Measurements from ENCODE around the gene MAPK8. TPM values are rescaled to one million over a fixed set of nuclear protein-coding genes. Genes with fewer than 3 reads are reported as not detected.

Gene MAPK8
- total and polyA plus RNA-seq, 9 of the 15 experiments (the other 6 are each of a cell fraction or from before 2014, with no cell fraction given): 6.4 to 159 (median 71.0) TPM

DNA sequence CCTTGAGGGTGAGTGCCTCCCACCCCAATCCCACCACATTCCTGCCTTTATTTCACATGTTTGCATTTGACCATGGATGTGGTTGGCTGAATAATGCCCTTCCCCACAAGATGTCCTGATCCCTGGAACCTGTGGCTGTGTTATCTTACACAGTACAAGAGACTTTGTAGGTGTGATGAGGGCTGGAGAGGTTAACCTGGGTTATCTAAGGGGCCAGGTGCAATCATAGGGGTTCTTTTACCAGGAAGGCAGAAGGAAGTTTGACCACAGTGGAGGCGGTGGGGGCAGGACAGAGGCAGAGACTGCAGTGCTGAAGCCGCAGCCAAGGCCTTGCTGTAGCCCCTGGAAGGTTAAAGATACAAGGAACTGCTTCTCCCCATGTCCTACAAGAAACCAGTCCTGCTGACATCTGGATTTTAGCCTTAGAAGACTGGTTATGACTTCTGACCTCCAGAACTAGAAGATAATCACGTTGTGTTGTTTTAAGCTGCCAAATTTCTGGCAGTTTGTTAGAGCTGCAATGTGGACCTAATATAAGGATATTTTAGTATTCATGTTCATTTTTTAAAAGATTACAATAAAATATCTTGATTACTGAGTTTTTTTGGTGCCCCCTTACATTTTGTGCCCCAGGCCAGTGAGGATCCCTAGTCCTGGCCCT lies 161.8 kb downstream of the MAPK8 start (continued):
- TF ChIP-seq, protein P1, sequence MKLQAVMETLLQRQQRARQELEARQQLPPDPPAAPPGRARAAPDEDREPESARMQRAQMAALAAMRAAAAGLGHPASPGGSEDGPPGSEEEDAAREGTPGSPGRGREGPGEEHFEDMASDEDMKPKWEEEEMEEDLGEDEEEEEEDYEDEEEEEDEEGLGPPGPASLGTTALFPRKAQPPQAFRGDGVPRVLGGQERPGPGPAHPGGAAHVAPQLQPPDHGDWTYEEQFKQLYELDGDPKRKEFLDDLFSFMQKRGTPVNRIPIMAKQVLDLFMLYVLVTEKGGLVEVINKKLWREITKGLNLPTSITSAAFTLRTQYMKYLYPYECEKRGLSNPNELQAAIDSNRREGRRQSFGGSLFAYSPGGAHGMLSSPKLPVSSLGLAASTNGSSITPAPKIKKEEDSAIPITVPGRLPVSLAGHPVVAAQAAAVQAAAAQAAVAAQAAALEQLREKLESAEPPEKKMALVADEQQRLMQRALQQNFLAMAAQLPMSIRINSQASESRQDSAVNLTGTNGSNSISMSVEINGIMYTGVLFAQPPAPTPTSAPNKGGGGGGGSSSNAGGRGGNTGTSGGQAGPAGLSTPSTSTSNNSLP (IDR thresholded peaks at IDR 0.05; ENCODE audit: borderline replicate concordance, low read depth, low read length): no peak
- TF ChIP-seq ARID2 (IDR thresholded peaks at IDR 0.05): no peak
- TF ChIP-seq, protein P2, sequence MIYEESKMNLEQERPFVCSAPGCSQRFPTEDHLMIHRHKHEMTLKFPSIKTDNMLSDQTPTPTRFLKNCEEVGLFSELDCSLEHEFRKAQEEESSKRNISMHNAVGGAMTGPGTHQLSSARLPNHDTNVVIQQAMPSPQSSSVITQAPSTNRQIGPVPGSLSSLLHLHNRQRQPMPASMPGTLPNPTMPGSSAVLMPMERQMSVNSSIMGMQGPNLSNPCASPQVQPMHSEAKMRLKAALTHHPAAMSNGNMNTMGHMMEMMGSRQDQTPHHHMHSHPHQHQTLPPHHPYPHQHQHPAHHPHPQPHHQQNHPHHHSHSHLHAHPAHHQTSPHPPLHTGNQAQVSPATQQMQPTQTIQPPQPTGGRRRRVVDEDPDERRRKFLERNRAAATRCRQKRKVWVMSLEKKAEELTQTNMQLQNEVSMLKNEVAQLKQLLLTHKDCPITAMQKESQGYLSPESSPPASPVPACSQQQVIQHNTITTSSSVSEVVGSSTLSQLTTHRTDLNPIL (CRISPR knock-in tag; IDR thresholded peaks at IDR 0.05): no peak
- TF ChIP-seq CHD2 (IDR thresholded peaks at IDR 0.05; ENCODE audit: low read depth, low read length): no peak
- TF ChIP-seq RBM25 (IDR thresholded peaks at IDR 0.05; ENCODE audit: low read depth, low read length, severe bottlenecking): no peak
- TF ChIP-seq ZBTB1 (CRISPR knock-in tag; IDR thresholded peaks at IDR 0.05; ENCODE audit: borderline replicate concordance, low read depth): no peak
- no peak for TF ChIP-seq ZNF174 (CRISPR knock-in tag; IDR thresholded peaks at IDR 0.05)
- peak; percentile 84 for TF ChIP-seq SMARCE1 (IDR thresholded peaks at IDR 0.05)
- TF ChIP-seq, protein P3, sequence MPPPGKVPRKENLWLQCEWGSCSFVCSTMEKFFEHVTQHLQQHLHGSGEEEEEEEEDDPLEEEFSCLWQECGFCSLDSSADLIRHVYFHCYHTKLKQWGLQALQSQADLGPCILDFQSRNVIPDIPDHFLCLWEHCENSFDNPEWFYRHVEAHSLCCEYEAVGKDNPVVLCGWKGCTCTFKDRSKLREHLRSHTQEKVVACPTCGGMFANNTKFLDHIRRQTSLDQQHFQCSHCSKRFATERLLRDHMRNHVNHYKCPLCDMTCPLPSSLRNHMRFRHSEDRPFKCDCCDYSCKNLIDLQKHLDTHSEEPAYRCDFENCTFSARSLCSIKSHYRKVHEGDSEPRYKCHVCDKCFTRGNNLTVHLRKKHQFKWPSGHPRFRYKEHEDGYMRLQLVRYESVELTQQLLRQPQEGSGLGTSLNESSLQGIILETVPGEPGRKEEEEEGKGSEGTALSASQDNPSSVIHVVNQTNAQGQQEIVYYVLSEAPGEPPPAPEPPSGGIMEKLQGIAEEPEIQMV (tag; conservative IDR thresholded peaks at IDR 0.05; ENCODE audit: low read depth): no peak
- TF ChIP-seq, protein P4, sequence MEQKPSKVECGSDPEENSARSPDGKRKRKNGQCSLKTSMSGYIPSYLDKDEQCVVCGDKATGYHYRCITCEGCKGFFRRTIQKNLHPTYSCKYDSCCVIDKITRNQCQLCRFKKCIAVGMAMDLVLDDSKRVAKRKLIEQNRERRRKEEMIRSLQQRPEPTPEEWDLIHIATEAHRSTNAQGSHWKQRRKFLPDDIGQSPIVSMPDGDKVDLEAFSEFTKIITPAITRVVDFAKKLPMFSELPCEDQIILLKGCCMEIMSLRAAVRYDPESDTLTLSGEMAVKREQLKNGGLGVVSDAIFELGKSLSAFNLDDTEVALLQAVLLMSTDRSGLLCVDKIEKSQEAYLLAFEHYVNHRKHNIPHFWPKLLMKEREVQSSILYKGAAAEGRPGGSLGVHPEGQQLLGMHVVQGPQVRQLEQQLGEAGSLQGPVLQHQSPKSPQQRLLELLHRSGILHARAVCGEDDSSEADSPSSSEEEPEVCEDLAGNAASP (IDR thresholded peaks at IDR 0.05): no peak
- no peak for TF ChIP-seq ELF1 (tag; IDR thresholded peaks at IDR 0.05)
- TF ChIP-seq E2F3 (CRISPR knock-in tag; IDR thresholded peaks at IDR 0.05): no peak
- peak; percentile 84 for TF ChIP-seq SMARCA4 (IDR thresholded peaks at IDR 0.05)
- no peak for TF ChIP-seq TAF9B (IDR thresholded peaks at IDR 0.05; ENCODE audit: partially characterized antibody)
- TF ChIP-seq, protein P5, sequence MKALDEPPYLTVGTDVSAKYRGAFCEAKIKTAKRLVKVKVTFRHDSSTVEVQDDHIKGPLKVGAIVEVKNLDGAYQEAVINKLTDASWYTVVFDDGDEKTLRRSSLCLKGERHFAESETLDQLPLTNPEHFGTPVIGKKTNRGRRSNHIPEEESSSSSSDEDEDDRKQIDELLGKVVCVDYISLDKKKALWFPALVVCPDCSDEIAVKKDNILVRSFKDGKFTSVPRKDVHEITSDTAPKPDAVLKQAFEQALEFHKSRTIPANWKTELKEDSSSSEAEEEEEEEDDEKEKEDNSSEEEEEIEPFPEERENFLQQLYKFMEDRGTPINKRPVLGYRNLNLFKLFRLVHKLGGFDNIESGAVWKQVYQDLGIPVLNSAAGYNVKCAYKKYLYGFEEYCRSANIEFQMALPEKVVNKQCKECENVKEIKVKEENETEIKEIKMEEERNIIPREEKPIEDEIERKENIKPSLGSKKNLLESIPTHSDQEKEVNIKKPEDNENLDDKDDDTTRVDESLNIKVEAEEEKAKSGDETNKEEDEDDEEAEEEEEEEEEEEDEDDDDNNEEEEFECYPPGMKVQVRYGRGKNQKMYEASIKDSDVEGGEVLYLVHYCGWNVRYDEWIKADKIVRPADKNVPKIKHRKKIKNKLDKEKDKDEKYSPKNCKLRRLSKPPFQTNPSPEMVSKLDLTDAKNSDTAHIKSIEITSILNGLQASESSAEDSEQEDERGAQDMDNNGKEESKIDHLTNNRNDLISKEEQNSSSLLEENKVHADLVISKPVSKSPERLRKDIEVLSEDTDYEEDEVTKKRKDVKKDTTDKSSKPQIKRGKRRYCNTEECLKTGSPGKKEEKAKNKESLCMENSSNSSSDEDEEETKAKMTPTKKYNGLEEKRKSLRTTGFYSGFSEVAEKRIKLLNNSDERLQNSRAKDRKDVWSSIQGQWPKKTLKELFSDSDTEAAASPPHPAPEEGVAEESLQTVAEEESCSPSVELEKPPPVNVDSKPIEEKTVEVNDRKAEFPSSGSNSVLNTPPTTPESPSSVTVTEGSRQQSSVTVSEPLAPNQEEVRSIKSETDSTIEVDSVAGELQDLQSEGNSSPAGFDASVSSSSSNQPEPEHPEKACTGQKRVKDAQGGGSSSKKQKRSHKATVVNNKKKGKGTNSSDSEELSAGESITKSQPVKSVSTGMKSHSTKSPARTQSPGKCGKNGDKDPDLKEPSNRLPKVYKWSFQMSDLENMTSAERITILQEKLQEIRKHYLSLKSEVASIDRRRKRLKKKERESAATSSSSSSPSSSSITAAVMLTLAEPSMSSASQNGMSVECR (CRISPR knock-in tag; IDR thresholded peaks at IDR 0.05): no peak
- TF ChIP-seq NCOA6 (IDR thresholded peaks at IDR 0.05): no peak; the same call in 1 of the 2 replicates

Measured in K562 (cell line).